K562 (cell line): ENCODE measurements around the gene THSD8. TPM values are rescaled to one million over a fixed set of nuclear protein-coding genes. Genes with fewer than 3 reads are reported as not detected.

Experiments used
- ARID1B ChIP-seq: fragments of 450-650 bp; IDR thresholded peaks from 2 replicates; pipeline ENCODE4 v1.6.1; 2016; ENCODE audit warnings: antibody characterized with exemption, mild to moderate bottlenecking, inconsistent platforms
- BRCA1 ChIP-seq, 2 experiments: fragments of 450-650 bp in 1 of 2; sonication (generic) in 1 of 2; formaldehyde crosslinking in 1 of 2; IDR thresholded peaks; 2 replicates each; pipeline versions ENCODE4 v1.5.0 to v1.6.1; 2017 to 2020; ENCODE audit warnings: mild to moderate bottlenecking in 1 of 2, missing genetic modification reagents in 1 of 2
- CHCHD3 ChIP-seq: fragments of 250-450 bp; sonication (Bioruptor Pico); IDR thresholded peaks from 2 replicates; pipeline ENCODE4 v2.1.2; 2022; ENCODE audit warnings: mild to moderate bottlenecking
- FOXK2 ChIP-seq, 2 experiments: fragments of 450-650 bp; IDR thresholded peaks in 1 of 2; conservative IDR thresholded peaks in 1 of 2; 2 replicates each; pipeline ENCODE4 v1.6.1; 2016; ENCODE audit warnings: low read depth in 2 of 2, mild to moderate bottlenecking in 1 of 2
- GATAD2B ChIP-seq: fragments of 450-650 bp; IDR thresholded peaks from 2 replicates; pipeline ENCODE4 v1.6.1; 2017; ENCODE audit warnings: mild to moderate bottlenecking, borderline replicate concordance
- IFI16 ChIP-seq: fragments of 250-450 bp; sonication (Bioruptor Pico); IDR thresholded peaks from 2 replicates; pipeline ENCODE4 v2.1.2; 2022; ENCODE audit warnings: mild to moderate bottlenecking, inconsistent platforms
- MAFF ChIP-seq: IDR thresholded peaks from 2 replicates; pipeline ENCODE4 v1.6.1; 2012; ENCODE audit warnings: low read length, improper control_type of control experiment
- MCM3 ChIP-seq: fragments of 450-650 bp; IDR thresholded peaks from 2 replicates; pipeline ENCODE4 v1.6.1; 2016
- polyA plus RNA-seq, 8 experiments: library from polyadenylated mRNA; depleted of rRNA in 4 of 8; stranded (reverse) in 5 of 8; unstranded in 3 of 8; fragments of >200 nt; fragmentation: Nextera tagmentation in 2 of 8; fragmentation: Illumina TruSeq in 1 of 8; extraction: Ambion mirVana in 2 of 8; extraction: Trizol in 1 of 8; gene quantifications; 2 replicates each; pipeline versions ENCODE4 v1.2.1 to v1.2.3, GENCODE V29; 2011 to 2014; ENCODE audit warnings: inconsistent platforms in 1 of 8, missing spikeins in 1 of 8
- total RNA-seq, 7 experiments: library from RNA; depleted of rRNA in 6 of 7; stranded (reverse); fragments of >200 nt in 6 of 7; fragmentation: Illumina TruSeq in 2 of 7; extraction: Trizol in 2 of 7; gene quantifications; 2 replicates each; pipeline versions ENCODE4 v1.2.1 to v1.2.3, GENCODE V29; 2011 to 2021; ENCODE audit warnings: low replicate concordance in 1 of 7
- TF ChIP-seq, protein P1 (sequence below): fragments of 450-650 bp; IDR thresholded peaks from 2 replicates; pipeline ENCODE4 v1.6.1; 2016; ENCODE audit warnings: missing biosample characterization, missing genetic modification characterization
- TF ChIP-seq, protein P2 (sequence below), 2 experiments: fragments of 450-650 bp in 1 of 2; sonication (generic) in 1 of 2; formaldehyde crosslinking in 1 of 2; IDR thresholded peaks; 2 replicates each; pipeline versions ENCODE4 v1.7.1 to v1.9.0; 2016 to 2022; ENCODE audit warnings: inconsistent platforms in 1 of 2, mild to moderate bottlenecking in 1 of 2, missing genetic modification reagents in 1 of 2
- TF ChIP-seq, protein P3 (sequence below): sonication (generic); formaldehyde crosslinking; IDR thresholded peaks from 2 replicates; pipeline ENCODE4 v1.8.0; 2022; ENCODE audit warnings: mild to moderate bottlenecking, missing genetic modification reagents

The THSD8 gene
- total and polyA plus RNA-seq, 9 of the 15 experiments (the other 6 are each of a cell fraction or from before 2014, with no cell fraction given): 8.4 to 42.4 (median 19.9) TPM; not detected in 2

DNA sequence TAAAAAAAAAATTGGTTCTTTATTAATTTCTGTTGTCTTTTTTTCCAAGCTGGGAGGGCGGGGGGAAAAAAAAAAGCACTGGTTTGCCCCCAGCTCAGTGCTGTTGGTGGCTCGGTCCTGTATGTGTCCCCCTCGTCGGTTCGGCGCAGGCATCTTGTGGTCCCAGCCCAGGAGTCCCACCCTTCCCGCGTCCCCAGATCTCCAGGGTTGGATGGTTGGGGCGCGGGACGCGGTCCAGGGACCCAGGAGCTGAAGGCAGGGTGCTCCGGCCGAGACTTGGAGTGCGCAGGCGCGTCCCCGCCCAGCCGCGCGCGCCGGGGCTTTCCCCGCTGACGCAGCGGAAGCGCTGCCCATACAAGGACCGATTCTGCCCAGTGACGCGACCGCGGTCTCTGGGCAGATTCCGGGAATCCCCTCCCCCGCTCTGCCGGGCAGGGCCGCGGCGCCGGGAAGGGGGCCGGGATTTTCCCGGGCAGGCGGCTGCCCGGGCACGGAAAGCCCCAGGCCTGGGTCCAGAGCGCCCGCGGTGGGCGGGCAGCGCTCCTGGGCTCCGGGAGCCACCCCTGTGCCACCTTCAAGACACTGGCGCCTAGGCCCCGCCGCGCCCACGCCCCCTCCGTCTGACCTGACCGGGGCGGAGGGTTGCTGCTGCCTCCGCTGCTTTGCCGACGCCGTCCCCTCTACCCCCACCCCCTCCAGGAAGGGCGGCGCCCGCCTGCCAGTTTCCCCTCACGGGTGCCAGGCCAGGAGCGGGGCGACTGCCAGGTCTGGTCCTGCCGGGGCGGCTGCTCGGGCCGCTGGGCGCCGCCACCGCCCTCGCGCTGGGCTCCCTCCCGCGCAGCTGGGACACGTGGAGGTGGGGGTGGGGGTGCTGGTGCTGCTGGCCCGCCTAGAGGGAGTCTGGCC lies 8.3 kb upstream of the THSD8 start (continued):
- TF ChIP-seq, protein P1, sequence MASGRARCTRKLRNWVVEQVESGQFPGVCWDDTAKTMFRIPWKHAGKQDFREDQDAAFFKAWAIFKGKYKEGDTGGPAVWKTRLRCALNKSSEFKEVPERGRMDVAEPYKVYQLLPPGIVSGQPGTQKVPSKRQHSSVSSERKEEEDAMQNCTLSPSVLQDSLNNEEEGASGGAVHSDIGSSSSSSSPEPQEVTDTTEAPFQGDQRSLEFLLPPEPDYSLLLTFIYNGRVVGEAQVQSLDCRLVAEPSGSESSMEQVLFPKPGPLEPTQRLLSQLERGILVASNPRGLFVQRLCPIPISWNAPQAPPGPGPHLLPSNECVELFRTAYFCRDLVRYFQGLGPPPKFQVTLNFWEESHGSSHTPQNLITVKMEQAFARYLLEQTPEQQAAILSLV (tag): no peak
- TF ChIP-seq, protein P2, sequence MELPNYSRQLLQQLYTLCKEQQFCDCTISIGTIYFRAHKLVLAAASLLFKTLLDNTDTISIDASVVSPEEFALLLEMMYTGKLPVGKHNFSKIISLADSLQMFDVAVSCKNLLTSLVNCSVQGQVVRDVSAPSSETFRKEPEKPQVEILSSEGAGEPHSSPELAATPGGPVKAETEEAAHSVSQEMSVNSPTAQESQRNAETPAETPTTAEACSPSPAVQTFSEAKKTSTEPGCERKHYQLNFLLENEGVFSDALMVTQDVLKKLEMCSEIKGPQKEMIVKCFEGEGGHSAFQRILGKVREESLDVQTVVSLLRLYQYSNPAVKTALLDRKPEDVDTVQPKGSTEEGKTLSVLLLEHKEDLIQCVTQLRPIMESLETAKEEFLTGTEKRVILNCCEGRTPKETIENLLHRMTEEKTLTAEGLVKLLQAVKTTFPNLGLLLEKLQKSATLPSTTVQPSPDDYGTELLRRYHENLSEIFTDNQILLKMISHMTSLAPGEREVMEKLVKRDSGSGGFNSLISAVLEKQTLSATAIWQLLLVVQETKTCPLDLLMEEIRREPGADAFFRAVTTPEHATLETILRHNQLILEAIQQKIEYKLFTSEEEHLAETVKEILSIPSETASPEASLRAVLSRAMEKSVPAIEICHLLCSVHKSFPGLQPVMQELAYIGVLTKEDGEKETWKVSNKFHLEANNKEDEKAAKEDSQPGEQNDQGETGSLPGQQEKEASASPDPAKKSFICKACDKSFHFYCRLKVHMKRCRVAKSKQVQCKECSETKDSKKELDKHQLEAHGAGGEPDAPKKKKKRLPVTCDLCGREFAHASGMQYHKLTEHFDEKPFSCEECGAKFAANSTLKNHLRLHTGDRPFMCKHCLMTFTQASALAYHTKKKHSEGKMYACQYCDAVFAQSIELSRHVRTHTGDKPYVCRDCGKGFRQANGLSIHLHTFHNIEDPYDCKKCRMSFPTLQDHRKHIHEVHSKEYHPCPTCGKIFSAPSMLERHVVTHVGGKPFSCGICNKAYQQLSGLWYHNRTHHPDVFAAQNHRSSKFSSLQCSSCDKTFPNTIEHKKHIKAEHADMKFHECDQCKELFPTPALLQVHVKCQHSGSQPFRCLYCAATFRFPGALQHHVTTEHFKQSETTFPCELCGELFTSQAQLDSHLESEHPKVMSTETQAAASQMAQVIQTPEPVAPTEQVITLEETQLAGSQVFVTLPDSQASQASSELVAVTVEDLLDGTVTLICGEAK (IDR thresholded peaks at IDR 0.05): no peak
- TF ChIP-seq, protein P2 (CRISPR knock-in tag; IDR thresholded peaks at IDR 0.05): no peak
- TF ChIP-seq ARID1B (no peak), GATAD2B (no peak), BRCA1 (IDR thresholded peaks at IDR 0.05) (no peak), BRCA1 (CRISPR knock-in tag; IDR thresholded peaks at IDR 0.05) (no peak), MCM3 (no peak), FOXK2 (conservative IDR thresholded peaks at IDR 0.05 in 1 of 2, IDR thresholded peaks at IDR 0.05 in 1 of 2; ENCODE audit: low read depth in 2 of 2) (no peak), MAFF (no peak), IFI16 (CRISPR knock-in tag) (no peak), CHCHD3 (no peak)
- TF ChIP-seq, protein P3, sequence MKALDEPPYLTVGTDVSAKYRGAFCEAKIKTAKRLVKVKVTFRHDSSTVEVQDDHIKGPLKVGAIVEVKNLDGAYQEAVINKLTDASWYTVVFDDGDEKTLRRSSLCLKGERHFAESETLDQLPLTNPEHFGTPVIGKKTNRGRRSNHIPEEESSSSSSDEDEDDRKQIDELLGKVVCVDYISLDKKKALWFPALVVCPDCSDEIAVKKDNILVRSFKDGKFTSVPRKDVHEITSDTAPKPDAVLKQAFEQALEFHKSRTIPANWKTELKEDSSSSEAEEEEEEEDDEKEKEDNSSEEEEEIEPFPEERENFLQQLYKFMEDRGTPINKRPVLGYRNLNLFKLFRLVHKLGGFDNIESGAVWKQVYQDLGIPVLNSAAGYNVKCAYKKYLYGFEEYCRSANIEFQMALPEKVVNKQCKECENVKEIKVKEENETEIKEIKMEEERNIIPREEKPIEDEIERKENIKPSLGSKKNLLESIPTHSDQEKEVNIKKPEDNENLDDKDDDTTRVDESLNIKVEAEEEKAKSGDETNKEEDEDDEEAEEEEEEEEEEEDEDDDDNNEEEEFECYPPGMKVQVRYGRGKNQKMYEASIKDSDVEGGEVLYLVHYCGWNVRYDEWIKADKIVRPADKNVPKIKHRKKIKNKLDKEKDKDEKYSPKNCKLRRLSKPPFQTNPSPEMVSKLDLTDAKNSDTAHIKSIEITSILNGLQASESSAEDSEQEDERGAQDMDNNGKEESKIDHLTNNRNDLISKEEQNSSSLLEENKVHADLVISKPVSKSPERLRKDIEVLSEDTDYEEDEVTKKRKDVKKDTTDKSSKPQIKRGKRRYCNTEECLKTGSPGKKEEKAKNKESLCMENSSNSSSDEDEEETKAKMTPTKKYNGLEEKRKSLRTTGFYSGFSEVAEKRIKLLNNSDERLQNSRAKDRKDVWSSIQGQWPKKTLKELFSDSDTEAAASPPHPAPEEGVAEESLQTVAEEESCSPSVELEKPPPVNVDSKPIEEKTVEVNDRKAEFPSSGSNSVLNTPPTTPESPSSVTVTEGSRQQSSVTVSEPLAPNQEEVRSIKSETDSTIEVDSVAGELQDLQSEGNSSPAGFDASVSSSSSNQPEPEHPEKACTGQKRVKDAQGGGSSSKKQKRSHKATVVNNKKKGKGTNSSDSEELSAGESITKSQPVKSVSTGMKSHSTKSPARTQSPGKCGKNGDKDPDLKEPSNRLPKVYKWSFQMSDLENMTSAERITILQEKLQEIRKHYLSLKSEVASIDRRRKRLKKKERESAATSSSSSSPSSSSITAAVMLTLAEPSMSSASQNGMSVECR: peak; percentile 87
